GM21576 (cell line): Measurements from ENCODE around the gene CD8B2.
"Not testable (repeated sequence)": the region's sequence is repeated elsewhere in the genome, so short reads cannot be mapped to it uniquely, and the experiment has no call there.

Experiments used
- ATAC-seq: cut with Tn5 transposase; IDR thresholded peaks from one replicate; pipeline ENCODE4 v1.9.1; 2021; ENCODE audit warnings: mild to moderate bottlenecking, moderate library complexity; ENCODE audit not compliant: unreplicated experiment

The CD8B2 gene

DNA sequence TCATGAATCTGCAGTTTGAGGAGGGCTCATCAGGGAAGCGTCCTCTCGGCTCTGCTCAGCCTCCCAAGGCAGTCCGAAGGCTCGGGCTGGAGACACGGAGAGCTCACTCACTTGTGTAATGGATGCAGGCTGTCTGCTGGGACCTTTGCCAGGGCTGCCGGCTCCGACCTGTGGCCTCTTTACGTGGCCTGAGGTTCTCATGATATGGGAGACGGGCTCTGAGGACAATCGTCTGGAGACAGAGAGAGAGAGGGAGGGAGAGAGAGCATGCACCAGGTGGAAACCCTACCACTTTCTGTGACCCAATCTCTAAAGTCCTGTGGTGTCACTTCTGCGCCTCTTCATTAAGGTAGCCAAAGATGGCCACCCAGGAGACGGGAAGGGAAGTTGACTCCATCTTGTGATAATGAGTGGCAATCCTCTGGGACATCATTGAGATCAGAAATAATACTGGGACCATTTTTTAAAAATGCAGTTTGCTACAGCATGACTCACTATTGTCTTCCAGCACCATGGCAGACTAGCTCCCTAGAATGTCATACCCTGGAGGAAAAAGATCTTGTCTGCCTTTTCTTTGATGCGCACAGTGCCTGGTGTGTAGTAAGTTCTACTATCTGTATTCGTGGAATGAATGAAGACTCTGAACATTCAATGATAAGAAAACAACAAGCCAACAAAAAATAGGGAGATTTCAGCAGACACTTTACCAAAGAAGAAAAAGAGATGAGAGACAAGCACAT is 60.2 kb downstream of the CD8B2 start:
- no peak for ATAC-seq

DNA sequence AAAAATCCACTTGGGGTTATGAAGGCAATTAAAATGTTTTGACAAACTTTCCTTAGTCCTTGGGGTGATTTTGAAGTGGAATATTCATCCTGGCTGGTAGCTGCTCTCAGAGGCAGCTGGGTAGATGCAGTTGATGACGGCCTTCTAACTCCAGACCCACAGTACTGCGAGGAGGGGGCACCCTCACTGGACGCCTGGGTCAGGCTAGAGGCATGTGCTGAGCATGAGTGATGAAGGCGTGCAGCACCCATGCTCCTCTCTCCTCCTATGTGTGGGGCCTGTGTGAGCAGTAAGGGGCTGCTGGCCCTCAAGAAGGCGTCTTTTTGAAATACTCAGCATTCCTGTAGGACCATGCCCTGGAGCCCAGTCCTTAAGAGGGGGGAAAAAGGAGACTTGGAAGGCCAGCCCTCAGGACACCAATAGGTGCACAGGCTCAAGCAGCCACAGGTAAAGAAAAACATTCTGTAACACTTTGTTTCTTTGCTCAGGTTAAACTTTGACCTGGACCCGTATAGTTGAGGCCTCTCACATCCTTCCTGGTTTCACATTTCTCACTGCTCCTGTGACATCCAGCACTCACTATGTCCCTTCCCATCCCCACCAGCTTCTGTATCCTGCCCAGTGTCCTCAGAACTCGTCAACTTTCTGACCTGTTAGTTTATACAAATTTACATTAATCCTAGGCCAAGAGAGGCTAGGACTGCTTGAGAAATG is 64.4 kb downstream of the CD8B2 start:
- ATAC-seq, result no peak

DNA sequence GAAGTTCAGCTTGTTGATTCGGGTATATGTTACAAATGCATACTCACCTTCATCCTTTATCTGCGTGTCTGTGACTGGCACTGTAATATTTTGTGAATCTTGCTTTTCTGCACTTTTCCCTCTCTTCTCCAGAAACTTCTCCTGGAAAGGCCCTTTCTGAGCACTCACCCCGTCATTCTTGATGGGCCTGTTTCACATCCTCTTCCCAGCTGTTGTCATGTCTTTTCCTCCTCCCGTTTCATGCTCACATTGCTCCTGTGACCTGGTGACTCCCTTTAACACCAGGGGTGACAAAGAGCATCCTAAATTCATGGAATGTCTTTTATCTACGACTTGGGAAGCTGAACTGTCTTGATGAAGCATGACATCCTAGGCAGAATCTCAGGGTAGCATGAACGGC is 65.8 kb downstream of the CD8B2 start:
- ATAC-seq, result no peak

DNA sequence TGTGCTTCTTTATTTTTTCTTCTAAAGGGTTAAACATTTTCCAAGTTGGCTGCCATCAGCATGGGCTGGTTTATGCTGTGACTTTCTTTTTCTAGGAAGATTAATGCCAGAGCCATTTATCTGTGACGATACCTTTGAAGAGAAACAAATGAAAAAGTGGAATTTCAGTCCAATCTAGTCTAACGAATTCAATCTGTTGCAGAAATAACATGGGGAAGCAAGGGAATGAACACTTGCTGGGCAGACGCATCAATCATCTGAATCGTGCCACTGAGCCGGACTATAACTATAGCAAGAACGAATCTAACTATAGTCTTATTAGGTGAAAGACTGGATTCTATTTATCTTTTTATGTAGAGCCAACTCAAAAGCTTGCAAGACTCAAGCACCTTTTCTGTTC is 66.2 kb downstream of the CD8B2 start:
- ATAC-seq, result no peak

DNA sequence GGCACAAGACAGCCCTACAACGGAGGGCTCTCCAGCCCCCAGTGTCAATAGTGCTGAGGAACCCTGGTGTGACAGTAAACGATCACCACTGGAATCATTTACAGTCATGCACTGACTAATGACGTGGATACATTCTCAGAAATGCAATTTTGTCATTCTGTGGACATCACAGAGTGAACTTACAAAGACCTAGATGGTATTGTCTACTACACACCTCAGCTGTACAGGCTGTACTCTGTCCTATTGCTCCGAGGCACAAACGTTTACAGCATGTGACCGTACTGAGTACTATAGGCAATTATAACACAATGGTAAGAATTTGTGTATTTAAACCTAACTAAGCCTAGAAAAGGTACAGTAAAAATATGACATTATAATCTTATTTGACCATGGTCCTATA is 67.2 kb downstream of the CD8B2 start:
- ATAC-seq, result no peak

DNA sequence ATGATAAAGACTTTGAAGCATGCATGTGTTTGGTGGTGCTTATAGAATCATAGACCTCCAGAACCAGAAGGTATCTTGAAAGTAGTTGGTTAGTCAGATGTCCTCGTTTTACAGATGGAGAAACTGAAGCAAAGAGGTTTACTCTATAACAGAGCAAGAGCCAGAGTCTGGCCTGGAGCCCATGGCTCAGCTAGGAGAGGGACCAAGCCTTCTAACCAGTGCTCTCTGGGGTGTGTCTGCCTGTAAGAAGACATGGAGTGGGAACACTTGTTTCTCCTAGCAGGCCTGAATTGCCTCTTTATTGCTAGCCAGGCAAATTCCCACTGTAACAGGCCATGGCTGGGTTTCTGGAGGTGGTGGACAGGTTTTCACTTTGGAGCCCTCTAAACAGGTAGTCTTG is 67.9 kb downstream of the CD8B2 start:
- no peak for ATAC-seq

DNA sequence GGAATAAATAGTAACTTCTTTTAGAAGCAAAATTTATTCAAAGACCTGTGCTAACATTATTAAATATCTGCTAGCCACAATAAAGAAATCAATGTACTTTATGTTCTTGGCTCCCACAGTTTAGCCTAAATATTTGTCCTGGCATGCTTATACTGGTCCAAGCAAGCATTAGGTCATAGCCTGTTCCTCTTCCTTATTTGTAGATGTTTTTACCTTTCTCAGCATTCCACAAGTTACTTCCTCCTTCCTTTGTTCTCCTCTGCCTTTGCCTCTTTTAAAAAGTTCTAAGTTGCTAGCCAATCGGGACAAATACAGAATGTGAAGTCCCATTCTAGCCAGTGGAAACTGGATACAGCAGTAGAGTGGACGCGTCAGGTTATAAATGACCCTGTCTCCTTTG is 72.6 kb downstream of the CD8B2 start:
- not testable (repeated sequence) for ATAC-seq

DNA sequence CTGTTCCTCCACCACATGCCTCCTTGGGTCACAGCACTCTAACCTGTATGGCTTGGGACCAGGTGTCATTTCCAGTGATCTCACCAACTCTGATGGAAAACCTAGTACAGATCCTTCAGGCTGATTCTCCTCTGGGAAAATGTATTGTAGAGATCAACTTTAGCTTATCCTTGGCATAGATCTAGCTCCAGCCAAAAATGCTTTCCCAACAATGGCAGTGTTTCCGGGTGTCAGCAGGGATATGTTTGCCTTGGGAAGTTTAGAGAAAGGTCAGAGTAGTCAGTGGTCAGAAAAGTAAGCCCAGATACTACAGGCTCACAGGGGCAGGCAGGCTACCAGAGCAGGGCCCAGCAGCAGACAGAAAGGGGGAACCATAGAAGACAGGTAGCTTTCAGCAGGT is 73.6 kb downstream of the CD8B2 start:
- no peak for ATAC-seq

DNA sequence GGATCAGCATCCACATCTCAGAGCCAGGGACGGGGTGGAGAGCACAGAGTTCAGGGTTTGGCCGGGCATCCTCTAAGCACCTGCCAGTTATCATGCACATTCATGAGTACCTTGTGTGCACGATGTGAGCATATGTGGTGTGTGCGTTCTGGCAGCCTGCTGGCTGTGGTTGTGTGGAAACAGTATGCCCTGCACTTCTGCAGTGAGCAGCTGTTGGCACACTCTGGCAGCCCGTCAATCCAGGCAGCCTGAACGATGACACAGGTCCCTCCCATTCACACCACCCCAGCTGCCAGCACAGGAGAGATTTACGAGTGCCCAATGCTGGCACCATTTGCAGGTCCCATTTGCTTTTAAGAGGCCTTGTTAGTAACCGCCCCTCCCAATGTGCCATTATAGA is 74.2 kb downstream of the CD8B2 start:
- no peak for ATAC-seq

DNA sequence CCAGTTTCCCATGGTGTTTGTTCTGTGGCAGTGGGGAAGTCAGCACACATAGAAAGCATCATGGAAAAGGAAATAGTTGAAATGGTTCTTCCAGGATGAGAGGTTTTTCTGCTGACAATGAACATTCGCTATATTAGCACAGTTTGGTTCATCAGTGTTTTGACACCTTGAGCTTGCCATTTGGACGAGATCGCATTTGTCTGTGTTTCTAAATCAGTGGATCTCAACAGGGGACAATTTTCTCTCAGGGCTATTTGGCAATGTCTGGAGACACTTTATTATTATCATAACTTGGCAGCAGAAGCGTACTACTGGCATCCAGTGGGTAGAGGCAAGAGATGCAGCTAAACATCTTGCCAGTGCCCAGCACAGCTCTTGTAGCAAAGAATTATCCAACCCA is 74.6 kb downstream of the CD8B2 start:
- ATAC-seq, result no peak

DNA sequence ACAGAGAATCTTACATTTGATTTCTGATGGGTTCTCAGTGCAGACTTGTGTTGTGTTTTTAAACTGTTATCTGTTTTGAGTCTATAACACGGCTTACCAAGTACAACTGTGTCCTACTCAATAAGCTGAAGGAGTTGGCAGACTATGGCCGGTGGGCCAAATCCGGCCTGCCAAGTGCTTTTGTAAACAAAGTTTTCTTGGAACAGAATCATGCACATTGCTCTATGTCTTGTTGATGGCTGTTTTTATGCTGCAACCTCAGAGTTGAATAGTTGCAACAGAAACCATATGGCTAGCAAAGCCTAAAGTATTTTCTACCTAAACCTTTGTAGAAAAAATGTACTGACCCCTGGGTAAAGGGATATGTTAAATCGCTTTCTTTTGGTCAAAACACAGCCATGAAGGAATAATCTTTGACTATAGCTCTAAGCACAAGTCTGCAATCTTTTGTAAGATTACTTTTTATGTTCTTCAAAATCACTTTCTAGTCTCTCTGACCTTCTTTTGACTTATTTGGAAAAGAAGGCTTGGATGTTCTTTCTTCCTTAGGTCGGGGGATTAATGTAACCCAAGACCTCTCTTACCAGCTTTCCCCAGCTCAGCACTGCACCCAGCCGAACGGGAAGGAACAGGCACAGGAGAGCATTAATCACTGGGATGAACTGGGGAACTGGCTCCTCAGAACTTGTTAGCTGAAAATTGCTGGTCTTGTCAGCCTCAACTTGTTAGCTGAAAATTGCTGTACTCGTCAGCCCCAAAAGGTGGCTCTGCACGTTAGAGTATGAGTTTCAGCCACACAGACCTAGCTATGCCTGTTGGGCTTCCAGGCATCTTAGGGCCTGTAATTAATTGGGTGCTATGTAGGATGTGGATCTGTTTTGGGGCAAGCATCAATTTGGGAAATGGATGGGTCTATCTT is 75.4 kb downstream of the CD8B2 start:
- no peak for ATAC-seq

DNA sequence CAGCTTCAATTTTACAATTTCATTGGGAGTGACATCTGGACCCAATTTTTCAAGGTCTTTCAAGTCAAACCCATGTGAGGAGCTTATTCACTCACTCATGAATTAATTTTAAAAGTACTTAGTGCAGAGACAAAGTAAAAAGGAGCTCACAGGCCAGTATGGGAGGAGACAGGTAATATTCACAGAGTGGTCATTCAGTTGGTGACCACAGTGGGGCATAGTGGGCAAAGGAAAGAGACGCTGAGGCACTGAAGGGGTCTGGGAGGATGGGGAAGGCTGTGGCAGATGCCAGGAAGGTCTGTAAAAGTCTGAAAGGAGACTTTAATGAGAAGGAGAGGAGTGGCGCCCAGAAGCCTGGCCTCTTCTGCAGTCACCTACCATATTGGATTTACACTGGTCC is 76.0 kb downstream of the CD8B2 start:
- no peak for ATAC-seq

DNA sequence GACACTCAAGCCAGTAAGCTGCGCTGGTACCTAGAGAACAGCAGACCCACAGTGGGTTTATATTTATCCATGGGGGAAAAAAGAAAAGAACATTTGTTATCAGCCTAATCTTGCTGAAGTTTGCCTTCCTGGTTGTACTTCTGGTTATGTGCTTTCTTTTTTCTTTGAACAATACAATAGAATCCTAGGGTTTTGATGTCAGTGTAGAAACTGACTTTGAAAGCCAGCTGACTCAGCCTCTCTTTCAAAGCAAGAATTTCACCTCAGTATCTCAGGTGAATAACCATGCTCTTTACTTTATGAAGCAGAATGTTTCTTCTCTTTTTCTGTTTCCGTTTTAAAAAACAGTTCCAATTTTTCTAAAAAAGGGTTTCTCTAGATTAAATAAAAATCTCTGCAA is 78.4 kb downstream of the CD8B2 start:
- ATAC-seq, result no peak

DNA sequence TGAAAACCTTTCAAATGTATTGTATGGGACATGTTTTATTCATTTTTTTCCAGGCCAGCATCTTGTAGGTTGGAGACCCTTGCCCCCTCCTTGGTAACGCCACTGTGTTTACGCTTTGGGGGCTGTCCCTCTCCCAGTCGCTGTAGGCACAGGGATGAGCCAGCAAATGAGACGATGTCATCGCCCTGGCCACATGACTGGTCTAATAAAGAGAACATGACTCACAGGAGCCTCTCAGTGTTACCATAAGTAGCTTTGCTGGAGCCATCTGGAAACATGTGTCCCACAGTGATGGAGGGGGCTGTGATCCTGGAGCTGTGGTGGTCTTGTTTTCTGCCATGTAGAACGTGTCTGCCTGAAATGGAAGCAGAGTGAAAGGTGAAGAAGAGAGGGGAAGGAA is 78.9 kb downstream of the CD8B2 start:
- ATAC-seq, result no peak

DNA sequence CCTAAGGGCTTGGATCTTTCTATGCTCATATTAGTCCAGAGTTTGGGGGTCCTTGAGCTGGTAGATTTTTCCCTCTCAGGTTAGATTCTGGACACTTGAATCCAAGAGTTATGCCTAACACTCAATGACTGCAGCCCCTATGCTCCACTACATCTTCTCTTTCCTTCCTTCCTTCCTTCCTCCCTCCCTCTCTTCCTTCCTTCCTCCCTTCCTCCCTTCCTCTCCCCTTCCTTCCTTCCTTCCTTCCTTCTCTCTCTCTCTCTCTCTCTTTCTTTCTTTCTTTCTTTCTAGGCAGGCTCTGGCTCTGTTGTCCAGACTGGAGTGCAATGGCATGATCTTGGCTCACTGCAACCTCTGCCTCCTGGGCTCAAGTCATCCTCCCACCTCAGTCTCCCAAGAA is 79.3 kb downstream of the CD8B2 start:
- not testable (repeated sequence) for ATAC-seq

DNA sequence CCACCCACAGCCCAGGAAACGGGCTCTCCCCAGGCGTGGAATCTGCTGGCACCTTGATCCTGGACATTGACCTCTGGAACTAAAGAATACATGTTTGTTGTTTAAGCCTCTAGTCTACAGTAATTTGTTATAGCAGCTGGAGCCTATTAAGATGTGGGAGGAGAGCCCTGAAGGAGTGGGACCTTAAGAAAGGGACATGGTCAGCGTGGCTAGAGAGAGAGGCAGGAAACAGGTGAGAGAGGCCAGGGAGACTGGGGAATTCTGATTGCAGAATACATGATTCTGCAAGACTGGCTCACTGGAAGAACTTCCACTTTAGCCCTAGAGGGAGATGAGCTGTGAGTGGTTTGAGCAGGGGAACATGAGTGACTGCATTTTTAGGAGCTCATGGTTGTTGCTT is 83.2 kb downstream of the CD8B2 start:
- ATAC-seq, result no peak
